ENCODE data around the gene CDC42BPG. TPM values are rescaled to one million over a fixed set of nuclear protein-coding genes. Genes with fewer than 3 reads are reported as not detected.

Gene CDC42BPG
- total and polyA plus RNA-seq, 9 of the 15 experiments (the other 6 are each of a cell fraction or from before 2014, with no cell fraction given) = 0.04 to 8.8 (median 2.1) TPM

GRCh38 chr11:64885367-64886286 lies 41.2 kb upstream of the CDC42BPG start (continued):
- TF ChIP-seq RBM14 (IDR thresholded peaks at IDR 0.05; ENCODE audit: borderline replicate concordance, insufficient read depth, low read depth, low read length) (no peak), EP300 (IDR thresholded peaks at IDR 0.05; ENCODE audit: low read length) (peak; percentile 79), YBX1 (IDR thresholded peaks at IDR 0.05) (no peak), ZFP36 (IDR thresholded peaks at IDR 0.05; ENCODE audit: low read depth, low read length, partially characterized antibody) (no peak), PHF8 (IDR thresholded peaks at IDR 0.05; ENCODE audit: borderline replicate concordance, low read length) (peak; percentile 27; the same call in 1 of the 2 replicates), NCOA6 (IDR thresholded peaks at IDR 0.05) (no peak), NR0B1 (IDR thresholded peaks at IDR 0.05; ENCODE audit: partially characterized antibody) (no peak), KDM4B (IDR thresholded peaks at IDR 0.05; ENCODE audit: borderline replicate concordance in 2 of 2, low read depth in 1 of 2) (no peak), PYGO2 (tag; IDR thresholded peaks at IDR 0.05) (no peak), TOE1 (IDR thresholded peaks at IDR 0.05; ENCODE audit: borderline replicate concordance) (no peak), TOE1 (CRISPR knock-in tag; IDR thresholded peaks at IDR 0.05; ENCODE audit: borderline replicate concordance, low read depth) (no peak), NR2C2 (CRISPR knock-in tag; IDR thresholded peaks at IDR 0.05) (no peak), NR2C2 (tag; IDR thresholded peaks at IDR 0.05) (peak; percentile 84), NR4A1 (CRISPR knock-in tag; IDR thresholded peaks at IDR 0.05) (no peak), NR4A1 (tag; IDR thresholded peaks at IDR 0.05) (peak; percentile 59; the same call in 1 of the 2 replicates), ILK (tag; IDR thresholded peaks at IDR 0.05; ENCODE audit: borderline replicate concordance, low read depth) (no peak), ZBTB11 (CRISPR knock-in tag; IDR thresholded peaks at IDR 0.05) (peak in 1 of 3 experiments; percentile 58; a peak in 1 of 6 replicates), GATAD2B (IDR thresholded peaks at IDR 0.05; ENCODE audit: borderline replicate concordance) (peak; percentile 7; the same call in 1 of the 2 replicates), RBM22 (IDR thresholded peaks at IDR 0.05; ENCODE audit: low read depth, low read length, poor library complexity, severe bottlenecking) (no peak), BCL6 (CRISPR knock-in tag; IDR thresholded peaks at IDR 0.05) (no peak)

Measured in K562 (cell line).